Breast epithelium (tissue), 4 donors: ENCODE results near the gene FBXW9. TPM values are rescaled to one million over a fixed set of nuclear protein-coding genes. Genes with fewer than 3 reads are reported as not detected.
A peak's percentile ranks its signal among the peaks of the same experiment; 100 is the strongest.

Experiments used
- DNase-seq, 2 donors: peaks; one replicate each; pipeline ENCODE4 v3.0.0-alpha.2; 2019; ENCODE audit warnings: low spot score in 2 of 2
- H3K27ac ChIP-seq, 2 donors: fragments of 200-600 bp; sonication (generic) in 1 of 2; one replicate each; pipeline ENCODE4 v1.5.1; 2016 to 2019; ENCODE audit warnings: mild to moderate bottlenecking in 1 of 2
- H3K27me3 ChIP-seq, 2 donors: fragments of 200-600 bp; sonication (generic) in 1 of 2; one replicate each; pipeline versions ENCODE4 v1.5.1 to v1.6.0; 2017 to 2019; ENCODE audit warnings: control low read depth in 1 of 2, mild to moderate bottlenecking in 1 of 2
- H3K36me3 ChIP-seq: fragments of 200-600 bp; one replicate; pipeline ENCODE4 v1.5.1; 2019
- H3K4me1 ChIP-seq, 2 donors: fragments of 200-600 bp; sonication (generic); one replicate each; pipeline ENCODE4 v1.5.1; 2016 to 2019; ENCODE audit warnings: control low read depth in 1 of 2
- H3K4me3 ChIP-seq, 3 donors: fragments of 200-600 bp; sonication (generic); 1 replicate in 2 of 3; 2 replicates in 1 of 3; pipeline ENCODE4 v1.5.1; 2016 to 2019; ENCODE audit warnings: mild to moderate bottlenecking in 3 of 3, moderate library complexity in 2 of 3
- H3K9me3 ChIP-seq, 2 donors: fragments of 200-600 bp; sonication (generic) in 1 of 2; one replicate each; pipeline ENCODE4 v1.5.1; 2016 to 2019; ENCODE audit warnings: control low read depth in 1 of 2
- POLR2A ChIP-seq: fragments of 450-650 bp; IDR thresholded peaks from one replicate; pipeline ENCODE4 v1.6.1; 2016; ENCODE audit warnings: antibody characterized with exemption, mild to moderate bottlenecking, moderate library complexity
- POLR2AphosphoS5 ChIP-seq, 3 donors: sonication (generic); formaldehyde crosslinking; IDR thresholded peaks; one replicate each; pipeline ENCODE4 v1.6.1; 2017; ENCODE audit warnings: antibody characterized with exemption in 3 of 3
- intact Hi-C: fragments of 100-400 bp; cut with DNase I; formaldehyde crosslinking; loops from one replicate; pipeline ENCODE4 v1.15.1; 2023; ENCODE audit warnings: low total_unique reads
- total RNA-seq, 3 donors: library from RNA; depleted of rRNA; stranded (reverse); fragments of >200 nt; gene quantifications; one replicate each; pipeline ENCODE4 v1.1.0, GENCODE V29; 2016
- TF ChIP-seq, protein P1 (sequence below), 3 donors: fragments of 450-650 bp; IDR thresholded peaks; one replicate each; pipeline ENCODE4 v1.5.1; 2016 to 2017; ENCODE audit warnings: antibody characterized with exemption in 3 of 3, mild to moderate bottlenecking in 3 of 3, moderate library complexity in 3 of 3

Gene FBXW9
- total RNA-seq, 3 donors from 2014 or later, result 4.8 to 13.8 (median 8.5) TPM

DNA sequence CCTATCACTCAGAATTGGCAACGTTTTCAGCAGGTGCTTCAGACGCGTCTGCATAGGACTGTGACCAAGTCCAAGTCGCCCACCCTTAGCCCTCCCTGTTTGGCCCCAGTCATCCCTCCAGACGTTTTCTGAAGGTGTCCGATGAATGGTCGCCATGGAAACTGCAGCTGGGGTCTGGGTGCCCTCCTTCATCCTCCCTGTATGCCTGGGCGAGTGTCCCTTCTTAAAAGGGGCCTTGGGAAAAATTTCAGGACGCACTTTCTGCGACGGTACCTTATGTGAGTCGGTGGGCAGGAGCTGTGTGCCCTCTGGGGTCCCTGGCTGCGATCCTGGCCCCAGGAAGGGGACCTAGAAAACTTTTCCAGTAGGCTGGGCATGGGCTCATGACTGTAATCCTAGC lies 55.0 kb downstream of the FBXW9 start:
- Histone ChIP-seq H3K36me3 (no peaks in the 10 kb centered on the region), H3K27ac (no peak overlapping the region), H3K27me3 (no peaks in the 10 kb centered on the region), H3K4me3 (no peak overlapping the region), H3K4me1 (no peaks in the 10 kb centered on the region), H3K9me3 (no peaks in the 10 kb centered on the region)
- no peak for DNase-seq
- intact Hi-C loops, result loop anchor here (5.0 kb wide), 1 partner anchor 874 kb away; the partner anchor contains the start of gene ZNF441
- TF ChIP-seq POLR2AphosphoS5 (IDR thresholded peaks at IDR 0.05) (no peak), POLR2A (no peak)
- TF ChIP-seq, protein P1, sequence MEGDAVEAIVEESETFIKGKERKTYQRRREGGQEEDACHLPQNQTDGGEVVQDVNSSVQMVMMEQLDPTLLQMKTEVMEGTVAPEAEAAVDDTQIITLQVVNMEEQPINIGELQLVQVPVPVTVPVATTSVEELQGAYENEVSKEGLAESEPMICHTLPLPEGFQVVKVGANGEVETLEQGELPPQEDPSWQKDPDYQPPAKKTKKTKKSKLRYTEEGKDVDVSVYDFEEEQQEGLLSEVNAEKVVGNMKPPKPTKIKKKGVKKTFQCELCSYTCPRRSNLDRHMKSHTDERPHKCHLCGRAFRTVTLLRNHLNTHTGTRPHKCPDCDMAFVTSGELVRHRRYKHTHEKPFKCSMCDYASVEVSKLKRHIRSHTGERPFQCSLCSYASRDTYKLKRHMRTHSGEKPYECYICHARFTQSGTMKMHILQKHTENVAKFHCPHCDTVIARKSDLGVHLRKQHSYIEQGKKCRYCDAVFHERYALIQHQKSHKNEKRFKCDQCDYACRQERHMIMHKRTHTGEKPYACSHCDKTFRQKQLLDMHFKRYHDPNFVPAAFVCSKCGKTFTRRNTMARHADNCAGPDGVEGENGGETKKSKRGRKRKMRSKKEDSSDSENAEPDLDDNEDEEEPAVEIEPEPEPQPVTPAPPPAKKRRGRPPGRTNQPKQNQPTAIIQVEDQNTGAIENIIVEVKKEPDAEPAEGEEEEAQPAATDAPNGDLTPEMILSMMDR (IDR thresholded peaks at IDR 0.05), result no peak

DNA sequence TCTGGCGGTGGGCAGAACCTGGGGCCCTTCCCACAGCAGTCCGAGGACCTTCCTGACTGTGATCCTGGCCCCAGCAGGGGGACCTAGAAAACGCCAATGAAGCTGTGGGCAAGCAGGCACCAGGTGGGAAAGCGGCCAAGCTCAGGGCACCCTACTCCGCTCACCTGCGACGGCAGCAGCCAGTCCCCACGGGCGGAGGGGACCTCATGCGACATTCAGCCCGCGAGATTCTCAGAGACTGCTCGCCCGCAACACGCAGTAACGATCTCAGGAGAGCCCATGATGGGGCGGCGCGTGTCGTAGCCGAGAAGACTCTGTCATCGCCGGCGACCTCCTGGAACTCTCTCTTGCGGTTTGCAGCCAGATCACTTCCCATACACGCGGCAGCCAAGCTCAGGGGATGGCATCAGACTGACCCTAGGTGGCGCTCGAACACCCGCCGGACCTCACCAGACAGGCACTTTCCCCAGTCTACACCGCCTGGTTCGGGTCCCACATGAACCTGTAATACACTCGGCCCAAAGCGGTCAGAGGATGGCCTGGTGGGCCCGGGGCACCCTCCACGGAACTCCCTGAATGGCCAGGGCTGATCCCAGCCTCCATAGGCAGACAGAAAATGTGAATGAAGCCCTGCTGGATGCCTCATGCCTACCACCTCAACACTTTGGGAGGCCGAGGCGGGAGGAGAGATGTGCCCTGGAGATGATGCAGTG lies 56.4 kb downstream of the FBXW9 start:
- TF ChIP-seq POLR2AphosphoS5 (IDR thresholded peaks at IDR 0.05) (peak in 1 of 3 donors; percentile 17), POLR2A (no peak)
- TF ChIP-seq, protein P1 (IDR thresholded peaks at IDR 0.05), result peak; percentile 27 to 66 (median 55)
- no peaks in the 10 kb centered on the region for H3K9me3 ChIP-seq
- no peaks in the 10 kb centered on the region for H3K27me3 ChIP-seq
- intact Hi-C loops, result loop anchor here (5.0 kb wide), 1 partner anchor 873 kb away; the partner anchor contains the start of gene ZNF441
- H3K27ac ChIP-seq, result peak overlapping the region in 1 of 2 donors; percentile 7
- H3K4me3 ChIP-seq, result peak overlapping the region in 2 of 3 donors; percentile 24 to 62
- H3K4me1 ChIP-seq, result no peaks in the 10 kb centered on the region
- DNase-seq, result peak; percentile 64 to 80
- no peaks in the 10 kb centered on the region for H3K36me3 ChIP-seq

Other genes starting within 250 kb of the FBXW9 start
- 10 to 100 TPM in 1 of 3 donors, 1 to 10 TPM in 2; 3.0 to 10.2 (median 6.2) TPM for gene ZNF709, start 211.8 kb downstream of the FBXW9 start, total RNA-seq
- 10 to 100 TPM; 14.7 to 25.8 (median 18.7) TPM for gene ZNF564, start 145.1 kb downstream of the FBXW9 start, total RNA-seq
- 1 to 10 TPM; 5.6 to 7.9 (median 7.0) TPM for gene ZNF490, start 85.8 kb downstream of the FBXW9 start, total RNA-seq
- gene ZNF791, start 85.7 kb downstream of the FBXW9 start, total RNA-seq, result 10 to 100 TPM; 22.4 to 35.3 (median 34.7) TPM
- 100 to 1,000 TPM in 1 of 3 donors, 10 to 100 TPM in 2; 45.6 to 118 (median 49.0) TPM for gene MAN2B1, start 29.9 kb downstream of the FBXW9 start, total RNA-seq
- gene WDR83, start 29.8 kb downstream of the FBXW9 start, total RNA-seq, result 10 to 100 TPM in 2 of 3 donors, 1 to 10 TPM in 1; 8.2 to 13.8 (median 10.2) TPM
- 100 to 1,000 TPM in 1 of 3 donors, 10 to 100 TPM in 2; 86.6 to 117 (median 91.4) TPM for gene DHPS, start 14.8 kb downstream of the FBXW9 start, total RNA-seq
- gene GNG14, start 8.6 kb downstream of the FBXW9 start, total RNA-seq, result not detected
- 10 to 100 TPM; 46.0 to 73.0 (median 70.8) TPM for gene TNPO2, start 27.3 kb upstream of the FBXW9 start, total RNA-seq
- gene TRIR, start 38.1 kb upstream of the FBXW9 start, total RNA-seq, result 100 to 1,000 TPM; 319 to 409 (median 370) TPM
- gene GET3, start 40.9 kb upstream of the FBXW9 start, total RNA-seq, result 10 to 100 TPM; 50.8 to 64.6 (median 62.6) TPM
- not detected for gene BEST2, start 55.2 kb upstream of the FBXW9 start, total RNA-seq
- 100 to 1,000 TPM in 1 of 3 donors, 10 to 100 TPM in 2; 45.8 to 101 (median 98.6) TPM for gene HOOK2, start 78.9 kb upstream of the FBXW9 start, total RNA-seq
- gene JUNB, start 94.9 kb upstream of the FBXW9 start, total RNA-seq, result 100 to 1,000 TPM; 108 to 581 (median 320) TPM
- gene PRDX2, start 105.2 kb upstream of the FBXW9 start, total RNA-seq, result 100 to 1,000 TPM; 150 to 199 (median 199) TPM
- gene THSD8, start 105.4 kb upstream of the FBXW9 start, total RNA-seq, result not detected
- 1 to 10 TPM; 5.2 to 8.8 (median 8.5) TPM for gene RNASEH2A, start 110.0 kb upstream of the FBXW9 start, total RNA-seq
- not detected for gene RTBDN, start 137.9 kb upstream of the FBXW9 start, total RNA-seq
- under 1 TPM in 1 of 3 donors, not detected in 2; 0.88 TPM for gene MAST1, start 141.9 kb upstream of the FBXW9 start, total RNA-seq
- gene DNASE2, start 184.8 kb upstream of the FBXW9 start, total RNA-seq, result 10 to 100 TPM; 29.8 to 61.0 (median 46.2) TPM
- gene KLF1, start 190.6 kb upstream of the FBXW9 start, total RNA-seq, result not detected
- gene GCDH, start 194.5 kb upstream of the FBXW9 start, total RNA-seq, result 10 to 100 TPM; 39.2 to 72.8 (median 50.1) TPM
- under 1 TPM in 1 of 3 donors, not detected in 2; 0.44 TPM for gene SYCE2, start 222.7 kb upstream of the FBXW9 start, total RNA-seq
- gene FARSA, start 237.1 kb upstream of the FBXW9 start, total RNA-seq, result 10 to 100 TPM; 26.1 to 53.7 (median 40.7) TPM
- gene CALR, start 242.0 kb upstream of the FBXW9 start, total RNA-seq, result 100 to 1,000 TPM; 301 to 410 (median 305) TPM
- gene RAD23A, start 249.2 kb upstream of the FBXW9 start, total RNA-seq, result 10 to 100 TPM; 65.9 to 84.3 (median 66.5) TPM